Measurements from ENCODE around the gene METTL4.

DNA sequence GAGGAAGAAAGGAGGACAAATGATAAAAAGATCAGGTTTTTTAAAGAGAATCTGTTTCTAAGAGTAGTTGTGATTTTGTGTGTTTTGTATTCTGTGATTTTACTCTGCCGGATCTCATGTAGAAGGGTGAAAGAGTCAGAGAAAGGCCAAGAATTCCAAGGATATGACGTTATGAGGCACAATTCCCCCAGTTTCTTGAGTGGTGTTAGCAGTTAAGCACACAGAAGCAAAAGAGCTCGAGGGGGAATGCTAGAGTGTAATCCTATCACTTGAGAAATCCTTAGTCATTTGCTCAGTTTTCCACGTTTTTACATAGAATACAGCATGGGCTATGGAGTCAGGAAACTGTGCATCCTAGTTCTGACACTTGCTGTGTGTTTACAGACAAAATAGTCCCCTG is 34.8 kb downstream of the METTL4 start:
- TF ChIP-seq CREB1 (IDR thresholded peaks at IDR 0.05; ENCODE audit: low read depth) (no peak), EP300 (IDR thresholded peaks at IDR 0.05; ENCODE audit: borderline replicate concordance) (no peak), RAD21 (IDR thresholded peaks at IDR 0.05; ENCODE audit: low read depth) (no peak), TAF1 (IDR thresholded peaks at IDR 0.05; ENCODE audit: low read depth) (no peak), NFIC (IDR thresholded peaks at IDR 0.05) (no peak), CEBPB (IDR thresholded peaks at IDR 0.05) (no peak), YY1 (IDR thresholded peaks at IDR 0.05; ENCODE audit: low read depth) (no peak), REST (IDR thresholded peaks at IDR 0.05; ENCODE audit: low read depth) (no peak), ZBTB7A (IDR thresholded peaks at IDR 0.05; ENCODE audit: low read depth) (no peak), EGR1 (IDR thresholded peaks at IDR 0.05) (no peak), TCF12 (IDR thresholded peaks at IDR 0.05; ENCODE audit: low read depth) (no peak)
- TF ChIP-seq, protein P1, sequence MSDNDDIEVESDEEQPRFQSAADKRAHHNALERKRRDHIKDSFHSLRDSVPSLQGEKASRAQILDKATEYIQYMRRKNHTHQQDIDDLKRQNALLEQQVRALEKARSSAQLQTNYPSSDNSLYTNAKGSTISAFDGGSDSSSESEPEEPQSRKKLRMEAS (IDR thresholded peaks at IDR 0.05) = no peak
- TF ChIP-seq, protein P2, sequence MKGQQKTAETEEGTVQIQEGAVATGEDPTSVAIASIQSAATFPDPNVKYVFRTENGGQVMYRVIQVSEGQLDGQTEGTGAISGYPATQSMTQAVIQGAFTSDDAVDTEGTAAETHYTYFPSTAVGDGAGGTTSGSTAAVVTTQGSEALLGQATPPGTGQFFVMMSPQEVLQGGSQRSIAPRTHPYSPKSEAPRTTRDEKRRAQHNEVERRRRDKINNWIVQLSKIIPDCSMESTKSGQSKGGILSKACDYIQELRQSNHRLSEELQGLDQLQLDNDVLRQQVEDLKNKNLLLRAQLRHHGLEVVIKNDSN (IDR thresholded peaks at IDR 0.05) = no peak

All from Ishikawa (cell line).